ENCODE results near the gene CLPSL2.

CLPSL2 gene

DNA sequence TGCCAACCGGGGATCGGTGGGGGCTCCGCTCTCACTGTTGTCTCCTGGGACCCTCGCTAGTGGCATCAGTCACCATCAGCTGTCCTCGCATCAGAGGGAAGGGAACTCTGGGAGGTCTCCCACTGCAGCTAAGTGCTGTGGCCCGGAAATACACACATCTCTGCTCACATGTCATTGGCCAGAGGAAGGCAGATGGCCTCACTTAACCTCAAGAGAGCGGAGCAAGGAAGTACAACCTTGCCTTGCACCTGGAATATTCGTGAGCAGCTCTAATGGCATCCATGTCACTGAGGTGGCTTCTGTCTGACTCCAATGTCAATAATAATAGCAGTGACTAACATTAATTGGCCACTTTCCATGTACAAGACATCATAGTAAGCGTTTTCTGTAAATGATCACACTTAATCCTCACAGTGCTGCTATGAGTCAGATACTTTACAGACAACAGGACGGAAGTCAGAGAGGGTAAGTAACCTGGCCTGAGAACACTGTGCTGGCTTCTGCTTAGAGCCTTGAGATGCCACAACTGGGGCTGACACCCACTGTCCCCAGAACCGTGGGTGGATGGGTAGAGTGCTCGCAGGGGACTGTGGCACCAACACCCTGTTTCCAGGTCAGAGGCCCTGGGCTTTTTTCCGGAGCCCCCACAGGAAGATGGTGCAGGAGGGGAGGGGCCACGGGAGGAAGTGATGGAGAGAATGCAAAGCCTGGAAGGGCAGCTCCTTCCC is 34.7 kb downstream of the CLPSL2 start:
- H3K27me3 Mint-ChIP-seq: peaks cover 15% of the 10 kb centered on the region
- H3K27ac Mint-ChIP-seq: no peak overlapping the region
- CTCF ChIA-PET: interaction anchor here (0.5 kb wide), 1 partner anchor 640 kb away, joined by 3 read pairs; no protein-coding TSS in a partner anchor
- H3K9me3 Mint-ChIP-seq: no peaks in the 10 kb centered on the region
- H3K4me1 Mint-ChIP-seq: no peaks in the 10 kb centered on the region
- DNase-seq: no peak
- no peaks in the 10 kb centered on the region for H3K36me3 Mint-ChIP-seq
- no peak overlapping the region for H3K4me3 Mint-ChIP-seq

DNA sequence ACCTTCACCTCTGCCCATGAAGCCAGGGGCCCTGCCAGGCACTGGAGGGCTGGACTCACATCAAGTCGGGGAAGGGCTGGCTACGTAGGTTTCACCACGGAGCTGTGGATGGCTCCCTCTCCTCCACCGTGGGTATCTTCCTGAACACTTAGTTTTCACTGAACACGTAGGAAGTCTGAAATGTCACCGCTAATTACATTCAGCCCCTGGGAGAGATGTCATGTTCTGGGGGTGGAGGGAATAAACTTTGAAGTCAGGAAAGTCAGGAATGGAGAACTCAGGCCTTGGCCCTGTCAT is 35.2 kb downstream of the CLPSL2 start:
- CTCF ChIA-PET: interaction anchor here (0.5 kb wide), 1 partner anchor 640 kb away, joined by 3 read pairs; no protein-coding TSS in a partner anchor
- no peaks in the 10 kb centered on the region for H3K36me3 Mint-ChIP-seq
- no peaks in the 10 kb centered on the region for H3K9me3 Mint-ChIP-seq
- H3K4me1 Mint-ChIP-seq: no peaks in the 10 kb centered on the region
- H3K27ac Mint-ChIP-seq: no peak overlapping the region
- no peak for DNase-seq
- peaks cover 15% of the 10 kb centered on the region for H3K27me3 Mint-ChIP-seq
- no peak overlapping the region for H3K4me3 Mint-ChIP-seq

DNA sequence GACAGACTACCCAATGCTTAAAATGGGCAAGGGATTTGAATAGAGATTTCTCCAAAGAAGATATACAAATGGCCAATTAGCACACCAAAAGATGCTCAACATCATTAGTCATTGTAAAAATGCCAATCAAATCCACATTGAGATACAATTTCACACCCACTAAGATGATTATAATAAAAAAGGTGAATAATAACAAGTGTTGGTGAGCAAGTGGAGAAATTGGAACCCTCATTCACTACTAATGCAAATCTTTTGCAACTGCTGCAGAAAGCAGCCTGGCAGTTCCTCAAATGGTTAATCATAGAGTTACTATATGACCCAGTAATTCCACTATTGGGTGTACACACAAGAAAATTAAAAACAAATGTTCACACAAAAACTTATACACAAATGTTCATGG is 41.1 kb downstream of the CLPSL2 start:
- CTCF ChIA-PET: no interaction called here
- DNase-seq: no peak
- H3K27me3 Mint-ChIP-seq: peaks cover 15% of the 10 kb centered on the region
- H3K36me3 Mint-ChIP-seq: no peaks in the 10 kb centered on the region
- peaks cover 6% of the 10 kb centered on the region for H3K9me3 Mint-ChIP-seq
- no peak overlapping the region for H3K27ac Mint-ChIP-seq
- H3K4me3 Mint-ChIP-seq: no peak overlapping the region
- no peaks in the 10 kb centered on the region for H3K4me1 Mint-ChIP-seq

DNA sequence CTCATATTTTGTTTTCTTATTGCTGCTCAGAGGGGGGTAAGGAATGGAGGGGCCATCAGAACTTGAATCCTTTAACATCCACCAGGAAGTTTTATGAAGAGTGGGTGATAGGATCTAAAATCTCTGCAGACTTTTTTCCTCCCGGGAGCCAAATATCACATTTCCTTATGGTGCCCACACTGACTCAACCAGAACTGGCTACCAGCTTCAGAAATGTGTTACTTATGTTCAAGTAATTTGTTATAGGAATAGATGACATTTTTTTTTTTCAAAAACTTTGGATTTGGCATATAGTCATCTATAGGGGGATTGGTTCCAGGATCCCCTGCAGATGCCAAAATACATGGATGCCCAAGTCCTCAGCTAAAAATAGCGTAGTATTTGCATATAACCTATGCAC is 47.2 kb downstream of the CLPSL2 start:
- H3K27me3 Mint-ChIP-seq: peaks cover 10% of the 10 kb centered on the region

DNA sequence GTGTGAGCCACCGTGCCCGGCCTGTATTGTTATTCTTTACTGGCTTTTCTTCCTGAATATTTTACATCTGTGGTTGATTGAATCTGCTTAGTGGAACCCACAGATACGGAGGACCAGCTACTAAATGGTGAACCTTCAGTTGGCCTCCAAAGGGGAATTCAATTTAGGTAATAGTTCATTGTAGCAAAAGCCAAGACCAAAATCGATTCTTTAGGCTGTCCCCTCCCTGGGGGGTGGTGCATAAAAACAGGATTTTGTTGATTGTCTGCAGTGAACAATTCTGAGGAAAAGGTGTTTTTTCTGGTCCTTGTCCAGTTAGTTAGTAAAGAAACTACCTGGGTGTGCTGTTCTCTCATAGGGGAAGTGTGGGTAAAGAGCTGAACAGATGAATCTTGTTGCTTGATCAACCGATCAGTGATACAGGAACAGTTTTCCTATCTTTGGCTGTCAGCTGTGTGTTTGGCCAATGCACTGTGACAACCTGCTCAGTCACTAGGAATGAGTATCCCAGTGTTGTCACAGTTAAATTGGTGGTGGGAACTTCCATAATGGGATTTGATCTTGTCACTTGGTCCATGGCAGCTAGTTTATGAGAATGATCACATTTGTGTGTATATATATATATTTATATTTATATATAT is 48.3 kb downstream of the CLPSL2 start:
- CTCF ChIA-PET: no interaction called here
- Mint-ChIP-seq H3K36me3 (no peaks in the 10 kb centered on the region), H3K4me3 (no peak overlapping the region), H3K4me1 (no peaks in the 10 kb centered on the region), H3K27ac (no peak overlapping the region), H3K27me3 (peaks cover 5% of the 10 kb centered on the region), H3K9me3 (no peaks in the 10 kb centered on the region)
- no peak for DNase-seq

More for the DNA sequence above, 47.2 kb downstream of the CLPSL2 start:
- no peak for DNase-seq
- CTCF ChIA-PET: no interaction called here
- H3K27ac Mint-ChIP-seq: no peak overlapping the region
- H3K4me3 Mint-ChIP-seq: no peak overlapping the region
- H3K36me3 Mint-ChIP-seq: no peaks in the 10 kb centered on the region
- H3K4me1 Mint-ChIP-seq: no peaks in the 10 kb centered on the region
- H3K9me3 Mint-ChIP-seq: no peaks in the 10 kb centered on the region

All from activated naive CD4-positive, alpha-beta T cell treated with anti-CD3 and anti-CD28 coated beads, Interleukin-2, amount 10 ng/mL, durations not matched to agents 7 days and 5 days (primary cell).